ENCODE results near the gene SPEF2. TPM values are rescaled to one million over a fixed set of nuclear protein-coding genes. Genes with fewer than 3 reads are reported as not detected.
"Not testable (repeated sequence)": the region's sequence is repeated elsewhere in the genome, so short reads cannot be mapped to it uniquely, and the experiment has no call there.

SPEF2 gene
- total RNA-seq, 1 experiment from 2014 or later = 2.4 TPM

- no peak for DNase-seq (ENCODE audit: low read depth)
Measured at GRCh38 chr5:35657877-35658276, 40.2 kb downstream of the SPEF2 start.

GRCh38 chr5:35659556-35659955 lies 41.9 kb downstream of the SPEF2 start:
- DNase-seq (ENCODE audit: low read depth) = peak; percentile 34

- no peak for DNase-seq (ENCODE audit: low read depth)
Measured at GRCh38 chr5:35660451-35660850, 42.8 kb downstream of the SPEF2 start.

DNA sequence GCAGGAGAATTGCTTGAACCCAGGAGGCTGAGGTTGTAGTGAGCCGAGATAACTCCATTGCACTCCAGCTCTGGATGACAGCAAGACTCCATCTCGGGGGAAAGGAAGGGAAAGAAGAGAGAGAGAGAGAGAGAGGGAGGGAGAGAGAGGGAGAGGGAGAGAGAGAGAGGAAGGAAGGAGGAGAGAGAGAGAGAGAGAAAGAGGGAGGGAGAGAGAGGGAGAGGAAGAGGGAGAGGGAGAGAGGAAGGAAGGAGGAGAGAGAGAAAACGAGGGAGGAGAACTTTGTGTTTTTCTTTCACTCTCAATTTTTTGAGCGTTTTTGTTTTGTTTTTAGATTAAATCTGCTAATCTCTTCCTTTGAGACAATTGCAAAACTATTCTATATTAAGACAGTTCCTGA lies 46.9 kb downstream of the SPEF2 start:
- DNase-seq (ENCODE audit: low read depth) = no peak

DNA sequence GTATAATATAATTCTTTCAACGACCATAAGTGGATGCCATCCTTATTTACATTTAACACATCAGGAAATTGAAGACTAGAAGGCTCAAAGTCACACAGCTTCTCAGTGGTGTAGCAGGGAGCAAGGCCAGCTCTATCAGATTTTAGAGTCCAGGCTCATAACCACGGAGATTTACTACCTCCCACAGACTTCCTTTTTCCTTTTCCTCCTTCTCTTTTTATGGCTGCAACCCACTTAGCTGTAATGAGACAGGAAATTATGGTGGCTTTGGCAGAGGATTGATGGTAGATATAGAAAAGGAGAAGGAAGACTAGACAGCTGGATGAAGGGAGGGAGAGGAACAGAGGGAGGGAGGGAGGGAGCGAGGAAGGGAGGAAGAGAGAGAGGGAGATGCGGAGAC lies 47.4 kb downstream of the SPEF2 start:
- DNase-seq (ENCODE audit: low read depth) = no peak

DNA sequence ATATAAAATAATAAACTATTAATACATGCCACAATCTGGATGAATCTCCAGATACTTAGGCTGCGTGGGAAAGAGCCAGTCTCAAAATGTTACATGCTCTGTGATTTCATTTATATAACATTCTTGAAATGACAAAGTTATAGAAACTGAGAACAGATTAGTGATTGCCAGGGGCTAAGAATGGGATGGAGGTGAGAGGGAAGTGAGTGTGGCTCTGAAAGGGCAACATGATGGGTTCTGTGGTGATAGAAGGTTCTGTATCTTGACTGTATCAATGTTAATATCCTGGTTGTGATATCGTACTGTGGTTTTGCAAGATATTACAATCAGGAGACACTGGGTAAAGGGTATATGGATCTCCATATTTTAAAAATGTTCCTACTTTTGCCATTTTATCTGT lies 50.7 kb downstream of the SPEF2 start:
- DNase-seq (ENCODE audit: low read depth) = no peak

DNA sequence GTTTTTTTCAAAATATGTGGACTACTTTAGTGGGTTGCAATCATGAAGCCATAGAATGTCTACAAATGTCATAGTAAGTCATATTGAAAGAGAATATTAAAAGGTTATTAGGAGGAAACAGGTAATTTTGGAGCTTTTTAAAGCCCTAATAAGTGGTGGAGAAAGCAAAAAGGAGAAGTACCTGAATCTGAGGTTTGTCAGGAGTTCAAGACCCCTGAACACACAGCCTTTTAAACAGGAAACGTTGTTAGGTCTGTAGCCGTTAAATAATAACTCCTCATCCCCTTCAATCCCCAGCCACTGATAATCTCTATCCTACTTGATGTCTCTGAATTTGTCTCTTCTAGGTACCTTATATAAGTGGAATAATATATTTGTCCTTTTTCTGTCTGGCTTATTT lies 51.1 kb downstream of the SPEF2 start:
- no peak for DNase-seq (ENCODE audit: low read depth)

- no peak for DNase-seq (ENCODE audit: low read depth)
Measured at GRCh38 chr5:35671541-35672295, 54.1 kb downstream of the SPEF2 start.

DNA sequence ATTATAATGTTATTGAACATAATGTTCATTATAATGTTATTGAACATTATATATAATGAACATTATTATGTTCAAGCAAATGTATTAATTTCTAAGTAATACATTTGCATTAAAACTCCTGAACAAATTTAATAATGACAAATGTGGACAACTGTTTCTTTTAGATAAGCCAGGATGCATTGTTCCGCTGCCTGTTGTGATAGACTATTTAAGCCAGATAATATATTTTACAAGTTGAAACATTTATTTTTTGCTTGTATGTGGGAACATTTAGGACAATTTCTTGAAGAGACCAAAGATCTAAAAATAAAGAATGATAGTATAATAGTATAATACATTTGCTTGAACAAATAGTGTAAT lies 54.6 kb downstream of the SPEF2 start:
- DNase-seq (ENCODE audit: low read depth) = not testable (repeated sequence)

DNA sequence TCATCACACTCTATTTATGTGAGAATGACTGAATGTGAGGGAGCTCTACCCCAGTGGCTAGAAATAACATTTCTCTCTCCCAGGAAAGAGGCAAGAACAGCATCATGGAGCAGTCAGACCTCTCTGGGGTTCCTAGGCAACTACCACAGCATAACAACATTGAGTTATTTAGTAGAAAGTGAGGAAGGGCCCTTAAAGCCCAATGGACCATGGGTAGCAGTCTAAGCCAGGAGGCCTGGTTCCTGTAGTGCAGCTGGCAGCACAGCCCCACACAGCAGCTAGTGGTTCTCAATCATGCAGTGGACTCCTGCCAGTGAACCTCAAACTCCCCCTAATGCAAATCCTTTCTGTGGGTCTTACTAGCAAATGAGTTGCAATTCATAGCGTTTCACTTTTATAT lies 55.3 kb downstream of the SPEF2 start:
- DNase-seq (ENCODE audit: low read depth) = peak; percentile 15

- no peak for DNase-seq (ENCODE audit: low read depth)
Measured at GRCh38 chr5:35674049-35674448, 56.4 kb downstream of the SPEF2 start.

- no peak for DNase-seq (ENCODE audit: low read depth)
Measured at GRCh38 chr5:35675392-35675791, 57.7 kb downstream of the SPEF2 start.

- no peak for DNase-seq (ENCODE audit: low read depth)
Measured at GRCh38 chr5:35677878-35678277, 60.2 kb downstream of the SPEF2 start.

- DNase-seq (ENCODE audit: low read depth) = no peak
Measured at GRCh38 chr5:35678661-35679060, 61.0 kb downstream of the SPEF2 start.

- DNase-seq (ENCODE audit: low read depth) = no peak
Measured at GRCh38 chr5:35679357-35679756, 61.7 kb downstream of the SPEF2 start.

DNA sequence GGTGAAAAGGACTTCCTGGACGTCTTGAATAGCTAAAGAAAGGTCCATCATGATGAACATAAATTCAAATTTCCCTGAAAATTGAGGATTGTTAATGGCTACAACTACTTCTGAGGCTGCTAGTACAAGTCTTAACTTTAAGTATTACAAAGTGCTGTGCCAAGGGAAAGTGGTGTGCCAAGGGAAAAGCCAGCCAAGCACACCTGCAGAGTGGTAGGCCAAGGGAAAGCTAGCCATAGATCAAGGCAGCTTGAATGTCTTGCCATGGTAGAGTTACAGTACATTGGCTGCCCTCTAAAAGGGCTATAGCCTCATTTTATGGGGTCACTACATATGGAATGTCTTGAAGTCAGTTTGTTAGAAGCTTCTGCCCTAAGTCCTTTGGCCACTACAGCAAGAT lies 64.2 kb downstream of the SPEF2 start:
- no peak for DNase-seq (ENCODE audit: low read depth)

DNA sequence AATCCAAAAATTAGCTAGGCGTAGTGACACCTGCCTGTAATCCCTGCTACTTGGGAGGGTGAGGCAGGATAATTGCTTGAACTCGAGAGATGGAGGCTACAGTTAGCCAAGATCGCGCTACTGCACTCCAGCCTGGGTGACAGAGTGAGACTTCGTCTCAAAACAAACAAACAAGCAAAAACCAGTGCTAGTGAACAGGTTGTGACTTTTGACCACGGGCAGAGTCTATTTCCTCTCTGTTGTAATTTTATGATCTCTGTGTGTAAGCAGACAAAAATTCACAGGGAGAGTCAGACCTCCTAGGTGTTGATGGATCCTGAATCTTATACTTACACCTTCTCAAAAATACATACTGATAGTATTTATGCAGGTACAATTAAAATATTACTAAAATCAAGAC lies 65.8 kb downstream of the SPEF2 start:
- no peak for DNase-seq (ENCODE audit: low read depth)

DNA sequence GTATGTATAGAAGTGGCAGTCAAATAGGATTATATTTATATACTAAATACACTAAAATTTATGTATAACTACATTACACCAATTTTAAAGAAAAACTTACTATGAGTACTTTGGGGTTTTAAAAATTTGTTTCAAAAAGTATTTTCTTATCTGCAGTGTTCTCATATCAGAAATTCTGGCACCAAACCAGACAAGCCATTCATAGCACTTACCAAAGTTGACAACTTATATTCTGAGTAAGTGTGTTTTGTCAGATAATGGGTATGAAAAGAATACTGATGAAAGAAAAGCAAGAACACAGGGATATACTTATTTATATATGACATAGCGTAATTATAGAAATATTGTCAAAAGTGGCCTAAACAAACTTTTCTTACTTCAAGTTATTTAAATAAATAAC lies 67.5 kb downstream of the SPEF2 start:
- DNase-seq (ENCODE audit: low read depth) = no peak

DNA sequence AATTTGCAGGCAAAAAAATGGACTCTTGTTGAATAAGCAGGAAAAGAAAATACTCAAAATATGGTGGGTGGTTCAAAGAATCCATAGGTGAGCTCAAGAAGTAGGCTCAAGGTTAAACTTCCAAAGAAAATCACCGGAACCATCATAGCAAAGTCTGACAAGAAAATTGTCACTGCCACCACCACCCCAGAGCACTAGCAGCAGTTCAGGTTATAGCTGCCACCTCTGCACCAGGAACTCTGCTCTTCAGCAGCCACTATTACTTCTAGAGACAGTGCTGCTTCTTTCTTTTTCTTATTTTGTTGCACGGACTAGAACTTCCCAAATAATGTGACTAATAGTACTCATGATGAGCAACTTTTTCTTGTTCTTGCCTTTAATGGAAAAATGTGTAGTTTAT lies 70.3 kb downstream of the SPEF2 start:
- DNase-seq (ENCODE audit: low read depth) = no peak

- DNase-seq (ENCODE audit: low read depth) = no peak
Measured at GRCh38 chr5:35694481-35694880, 76.8 kb downstream of the SPEF2 start.

DNA sequence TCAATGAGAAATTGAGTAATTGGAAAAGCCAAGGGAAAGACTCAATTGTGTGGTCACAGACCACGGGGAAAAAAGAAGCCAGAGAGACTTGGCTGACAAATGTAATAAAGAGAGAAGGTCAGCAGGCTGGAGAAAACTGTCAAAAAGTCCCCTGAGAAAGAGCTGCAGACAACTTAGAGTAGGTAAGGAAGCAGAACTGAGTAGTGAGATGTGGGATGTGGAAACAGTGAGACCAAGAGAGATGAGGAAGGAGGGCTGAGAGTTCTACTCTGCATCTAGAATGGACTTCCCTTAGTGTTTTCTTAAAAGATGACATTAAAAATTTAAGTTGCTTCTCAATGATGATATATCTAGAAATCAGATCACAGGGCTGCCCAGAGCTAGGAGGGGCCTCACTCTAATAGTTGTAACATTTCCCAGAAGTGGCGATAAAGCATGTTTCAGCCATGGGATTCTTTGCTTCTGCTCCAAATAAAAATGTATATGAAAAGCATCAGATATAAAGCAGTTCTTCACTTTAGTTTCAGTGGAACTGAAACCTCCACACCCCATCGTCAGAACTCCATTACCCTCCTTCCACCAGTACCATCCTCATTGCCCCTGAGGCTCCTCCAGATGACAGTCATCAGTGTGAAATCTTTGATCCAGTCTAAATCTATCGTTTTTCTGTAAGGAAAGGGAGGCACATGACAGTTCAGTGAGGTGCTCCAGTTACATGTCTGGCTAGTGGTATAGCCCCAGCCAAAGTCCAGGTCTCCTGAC lies 80.6 kb downstream of the SPEF2 start:
- no peak for DNase-seq (ENCODE audit: low read depth)

DNA sequence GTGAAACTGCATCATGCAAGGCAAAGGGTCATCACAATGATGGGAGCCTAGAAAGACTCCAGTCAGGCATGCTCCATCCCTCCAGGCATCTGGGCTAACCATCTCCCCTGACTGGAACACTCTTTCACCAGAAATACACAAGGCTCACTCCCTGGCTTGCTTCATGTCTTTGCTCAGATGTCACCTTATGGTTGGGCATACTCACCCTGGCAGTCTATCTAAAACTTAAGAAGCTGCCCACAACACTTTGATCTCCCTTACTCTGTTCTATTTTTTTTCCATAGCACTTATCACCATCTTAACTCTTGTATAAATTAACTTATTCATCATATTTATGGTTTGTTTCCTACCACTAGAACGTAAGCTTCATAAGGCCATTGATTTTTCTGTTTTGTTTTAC lies 90.0 kb downstream of the SPEF2 start:
- no peak for DNase-seq (ENCODE audit: low read depth)

DNA sequence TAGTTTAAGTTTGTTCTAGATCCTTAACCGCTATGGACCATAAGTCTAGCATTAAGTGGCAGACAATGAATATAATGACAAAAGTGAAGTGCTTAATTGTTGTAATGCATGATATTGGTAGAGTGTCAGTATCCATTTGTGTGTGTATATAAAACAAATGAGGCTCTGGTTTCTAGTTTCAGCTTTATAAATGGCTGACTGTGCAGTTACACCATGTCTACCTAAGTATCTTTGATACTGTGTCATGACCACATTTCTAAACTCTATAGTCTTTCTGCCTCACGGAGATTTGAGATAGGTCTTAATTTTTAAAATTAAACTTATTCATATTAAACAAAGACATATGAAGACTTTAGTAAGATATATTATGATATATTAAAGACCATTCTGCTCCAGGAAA lies 92.0 kb downstream of the SPEF2 start:
- no peak for DNase-seq (ENCODE audit: low read depth)

DNA sequence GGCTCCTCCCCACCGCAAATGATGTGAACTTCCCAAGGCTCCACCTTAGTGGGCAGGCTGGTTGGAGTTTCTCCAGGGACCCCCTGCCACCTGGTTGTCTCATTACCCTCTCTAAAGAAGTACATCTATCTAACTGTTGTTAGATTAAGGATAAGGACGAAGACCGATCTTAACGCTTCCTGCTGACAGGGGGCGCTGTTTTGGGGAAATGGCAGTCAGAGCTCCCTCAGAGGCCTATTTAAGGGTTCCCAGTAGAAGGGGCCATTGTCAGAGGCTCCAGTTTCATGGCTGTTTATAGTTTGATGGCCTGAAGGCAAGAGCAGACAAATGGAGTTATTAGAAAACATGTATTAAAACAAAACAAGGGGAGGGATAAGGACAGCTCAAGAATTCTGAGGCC lies 100.1 kb downstream of the SPEF2 start:
- no peak for DNase-seq (ENCODE audit: low read depth)

All from M059J (cell line).